ENCODE results near the gene PRPF6.

The PRPF6 gene

GRCh38 chr20:64043768-64044167 is 62.8 kb downstream of the PRPF6 start:
- Histone ChIP-seq H3K27me3 (replicated peaks; ENCODE audit: control insufficient read depth, insufficient read depth, low read length, poor library complexity, severe bottlenecking) (peaks cover 12% of the 10 kb centered on the region), H3K4me1 (ENCODE audit: control insufficient read depth, insufficient read depth, low read length, poor library complexity, severe bottlenecking) (peaks cover 44% of the 10 kb centered on the region)

DNA sequence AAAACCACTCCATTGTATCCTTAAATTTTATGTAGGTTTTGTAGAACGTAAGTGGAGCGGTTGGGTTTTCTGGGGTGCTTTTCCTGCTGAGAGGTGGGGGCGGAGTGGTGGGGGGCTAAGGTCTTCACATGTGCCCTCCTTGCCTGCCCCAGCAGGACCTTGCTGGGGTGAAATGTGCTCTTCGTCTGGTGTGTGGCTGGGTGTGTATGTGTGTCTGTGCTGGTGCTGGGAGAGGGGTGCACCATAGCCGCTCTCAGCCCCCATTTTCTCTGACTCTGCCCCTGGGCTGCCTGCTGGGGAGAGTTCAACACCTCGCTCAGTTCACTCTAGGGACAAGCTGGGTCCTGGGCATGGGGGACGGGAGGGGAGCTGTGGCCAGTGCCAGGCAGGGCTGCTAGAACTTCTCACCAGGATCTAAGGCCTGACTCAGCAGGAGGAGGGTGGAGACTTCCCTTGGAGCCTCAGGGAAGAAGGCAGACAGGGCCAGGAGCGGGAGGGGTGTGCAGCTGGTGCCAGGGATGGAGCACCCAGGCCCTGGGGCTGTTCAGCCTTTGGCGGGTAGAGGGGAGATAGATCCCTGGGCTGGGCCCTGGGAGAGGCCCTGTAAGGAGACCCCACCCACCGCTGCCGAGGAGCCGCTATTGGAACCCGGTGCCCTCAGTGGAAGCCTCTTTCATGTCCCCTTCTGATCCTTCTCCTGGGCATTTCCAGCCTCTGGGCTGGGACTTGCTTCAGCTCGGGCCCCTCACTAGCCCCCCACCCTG is 63.7 kb downstream of the PRPF6 start:
- Histone ChIP-seq H3K36me3 (ENCODE audit: control insufficient read depth, insufficient read depth, low read length) (no peaks in the 10 kb centered on the region), H3K27me3 (replicated peaks; ENCODE audit: control insufficient read depth, insufficient read depth, low read length, poor library complexity, severe bottlenecking) (peaks cover 12% of the 10 kb centered on the region), H3K9me3 (ENCODE audit: control insufficient read depth, low read length) (no peaks in the 10 kb centered on the region), H3K4me3 (ENCODE audit: insufficient read depth, low read depth, low read length, poor library complexity, severe bottlenecking) (no peak overlapping the region), H3K4me1 (ENCODE audit: control insufficient read depth, insufficient read depth, low read length, poor library complexity, severe bottlenecking) (peaks cover 37% of the 10 kb centered on the region), H3K27ac (ENCODE audit: insufficient read depth, low read length, poor library complexity, severe bottlenecking) (no peak overlapping the region)
- no peak for DNase-seq

More at GRCh38 chr20:64043768-64044167, 62.8 kb downstream of the PRPF6 start:
- H3K9me3 ChIP-seq (ENCODE audit: control insufficient read depth, low read length), result no peaks in the 10 kb centered on the region
- no peak overlapping the region for H3K4me3 ChIP-seq (ENCODE audit: insufficient read depth, low read depth, low read length, poor library complexity, severe bottlenecking)
- no peak overlapping the region for H3K27ac ChIP-seq (ENCODE audit: insufficient read depth, low read length, poor library complexity, severe bottlenecking)
- no peaks in the 10 kb centered on the region for H3K36me3 ChIP-seq (ENCODE audit: control insufficient read depth, insufficient read depth, low read length)
- no peak for DNase-seq

GRCh38 chr20:64045346-64046011 is 64.5 kb downstream of the PRPF6 start:
- Histone ChIP-seq H3K27ac (ENCODE audit: insufficient read depth, low read length, poor library complexity, severe bottlenecking) (no peak overlapping the region), H3K27me3 (replicated peaks; ENCODE audit: control insufficient read depth, insufficient read depth, low read length, poor library complexity, severe bottlenecking) (peaks cover 20% of the 10 kb centered on the region), H3K36me3 (ENCODE audit: control insufficient read depth, insufficient read depth, low read length) (no peaks in the 10 kb centered on the region), H3K4me1 (ENCODE audit: control insufficient read depth, insufficient read depth, low read length, poor library complexity, severe bottlenecking) (peaks cover 35% of the 10 kb centered on the region), H3K9me3 (ENCODE audit: control insufficient read depth, low read length) (no peaks in the 10 kb centered on the region), H3K4me3 (ENCODE audit: insufficient read depth, low read depth, low read length, poor library complexity, severe bottlenecking) (no peak overlapping the region)
- DNase-seq, result no peak

DNA sequence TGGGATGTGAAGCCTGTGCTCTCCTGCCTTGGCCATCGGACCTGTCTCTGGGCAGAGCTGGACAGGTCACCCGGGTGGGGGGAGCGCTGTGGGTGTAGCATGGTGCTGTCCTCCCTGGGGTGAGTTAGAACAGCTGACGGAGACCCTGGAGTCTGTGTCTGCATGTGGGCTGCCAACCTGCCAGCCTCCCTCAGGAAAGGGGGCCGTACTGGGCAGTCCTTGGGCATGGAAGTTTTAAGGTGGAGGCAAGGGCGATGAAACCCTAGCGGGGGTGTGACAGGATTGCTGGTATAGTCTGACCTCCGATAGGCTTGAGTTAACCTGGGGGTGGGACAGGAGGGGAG is 66.1 kb downstream of the PRPF6 start:
- H3K36me3 ChIP-seq (ENCODE audit: control insufficient read depth, insufficient read depth, low read length), result no peaks in the 10 kb centered on the region
- H3K27me3 ChIP-seq (replicated peaks; ENCODE audit: control insufficient read depth, insufficient read depth, low read length, poor library complexity, severe bottlenecking), result peaks cover 34% of the 10 kb centered on the region
- H3K4me1 ChIP-seq (ENCODE audit: control insufficient read depth, insufficient read depth, low read length, poor library complexity, severe bottlenecking), result peaks cover 20% of the 10 kb centered on the region
- H3K27ac ChIP-seq (ENCODE audit: insufficient read depth, low read length, poor library complexity, severe bottlenecking), result no peak overlapping the region
- no peak for DNase-seq
- no peaks in the 10 kb centered on the region for H3K9me3 ChIP-seq (ENCODE audit: control insufficient read depth, low read length)
- no peak overlapping the region for H3K4me3 ChIP-seq (ENCODE audit: insufficient read depth, low read depth, low read length, poor library complexity, severe bottlenecking)

DNA sequence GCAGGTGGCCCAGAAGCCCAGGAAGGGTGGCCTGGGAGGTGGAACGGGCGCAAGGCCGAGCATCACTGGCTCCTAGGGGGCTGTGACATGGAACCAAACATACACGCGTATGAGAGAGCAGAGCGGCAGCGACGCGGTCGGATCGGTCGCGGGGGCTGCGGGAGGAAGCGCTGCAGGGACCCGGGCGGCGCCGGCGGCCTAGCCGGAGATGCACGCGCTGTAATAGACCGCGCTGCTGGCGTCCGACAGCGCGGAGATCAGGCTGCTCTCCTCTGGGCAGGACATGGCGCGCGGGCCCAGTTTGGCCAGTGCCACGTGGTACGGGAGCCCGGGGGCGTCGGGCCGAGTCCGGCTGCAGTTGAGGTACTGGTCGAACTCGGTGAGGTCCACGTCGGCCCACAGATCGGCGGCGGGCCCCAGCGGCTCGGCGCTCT is 67.1 kb downstream of the PRPF6 start:
- Histone ChIP-seq H3K27ac (ENCODE audit: insufficient read depth, low read length, poor library complexity, severe bottlenecking) (no peak overlapping the region), H3K36me3 (ENCODE audit: control insufficient read depth, insufficient read depth, low read length) (no peaks in the 10 kb centered on the region), H3K4me1 (ENCODE audit: control insufficient read depth, insufficient read depth, low read length, poor library complexity, severe bottlenecking) (peaks cover 16% of the 10 kb centered on the region), H3K27me3 (replicated peaks; ENCODE audit: control insufficient read depth, insufficient read depth, low read length, poor library complexity, severe bottlenecking) (peaks cover 40% of the 10 kb centered on the region), H3K9me3 (ENCODE audit: control insufficient read depth, low read length) (no peaks in the 10 kb centered on the region), H3K4me3 (ENCODE audit: insufficient read depth, low read depth, low read length, poor library complexity, severe bottlenecking) (no peak overlapping the region)
- DNase-seq, result no peak

DNA sequence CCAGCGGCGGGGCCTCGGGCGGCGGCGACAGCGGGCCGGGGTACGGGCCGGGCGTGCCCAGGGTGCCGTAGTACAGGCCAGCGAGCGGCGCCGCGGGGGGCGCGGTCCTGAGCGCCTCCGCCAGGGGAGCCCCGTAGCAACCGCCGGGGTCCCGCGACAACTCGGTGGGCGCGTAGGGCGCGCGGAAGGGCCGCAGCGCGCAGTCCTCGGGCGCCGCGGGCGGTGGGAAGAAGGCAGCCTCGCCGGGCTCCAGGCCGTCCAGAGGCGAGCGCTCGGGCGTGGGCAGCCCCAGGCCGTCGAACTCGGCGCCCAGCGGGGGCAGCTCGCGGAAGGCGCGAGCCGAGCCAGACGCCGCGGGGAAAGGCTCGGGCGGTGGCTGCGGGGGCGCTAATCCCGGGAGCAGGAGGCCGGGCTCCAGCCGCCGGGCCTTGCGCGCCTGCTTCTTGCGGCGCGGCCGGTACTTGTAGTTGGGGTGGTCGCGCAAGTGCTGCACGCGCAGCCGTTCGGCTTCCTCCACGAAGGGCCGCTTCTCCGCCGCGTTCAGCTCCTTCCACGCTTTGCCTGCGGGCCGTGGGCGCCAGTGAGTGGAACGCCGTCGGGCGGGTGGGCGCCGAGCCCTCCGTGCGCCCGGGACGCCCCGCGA is 67.6 kb downstream of the PRPF6 start:
- H3K4me3 ChIP-seq (ENCODE audit: insufficient read depth, low read depth, low read length, poor library complexity, severe bottlenecking), result no peak overlapping the region
- DNase-seq, result no peak
- no peaks in the 10 kb centered on the region for H3K36me3 ChIP-seq (ENCODE audit: control insufficient read depth, insufficient read depth, low read length)
- peaks cover 40% of the 10 kb centered on the region for H3K27me3 ChIP-seq (replicated peaks; ENCODE audit: control insufficient read depth, insufficient read depth, low read length, poor library complexity, severe bottlenecking)
- no peak overlapping the region for H3K27ac ChIP-seq (ENCODE audit: insufficient read depth, low read length, poor library complexity, severe bottlenecking)
- no peaks in the 10 kb centered on the region for H3K9me3 ChIP-seq (ENCODE audit: control insufficient read depth, low read length)
- peaks cover 16% of the 10 kb centered on the region for H3K4me1 ChIP-seq (ENCODE audit: control insufficient read depth, insufficient read depth, low read length, poor library complexity, severe bottlenecking)

DNA sequence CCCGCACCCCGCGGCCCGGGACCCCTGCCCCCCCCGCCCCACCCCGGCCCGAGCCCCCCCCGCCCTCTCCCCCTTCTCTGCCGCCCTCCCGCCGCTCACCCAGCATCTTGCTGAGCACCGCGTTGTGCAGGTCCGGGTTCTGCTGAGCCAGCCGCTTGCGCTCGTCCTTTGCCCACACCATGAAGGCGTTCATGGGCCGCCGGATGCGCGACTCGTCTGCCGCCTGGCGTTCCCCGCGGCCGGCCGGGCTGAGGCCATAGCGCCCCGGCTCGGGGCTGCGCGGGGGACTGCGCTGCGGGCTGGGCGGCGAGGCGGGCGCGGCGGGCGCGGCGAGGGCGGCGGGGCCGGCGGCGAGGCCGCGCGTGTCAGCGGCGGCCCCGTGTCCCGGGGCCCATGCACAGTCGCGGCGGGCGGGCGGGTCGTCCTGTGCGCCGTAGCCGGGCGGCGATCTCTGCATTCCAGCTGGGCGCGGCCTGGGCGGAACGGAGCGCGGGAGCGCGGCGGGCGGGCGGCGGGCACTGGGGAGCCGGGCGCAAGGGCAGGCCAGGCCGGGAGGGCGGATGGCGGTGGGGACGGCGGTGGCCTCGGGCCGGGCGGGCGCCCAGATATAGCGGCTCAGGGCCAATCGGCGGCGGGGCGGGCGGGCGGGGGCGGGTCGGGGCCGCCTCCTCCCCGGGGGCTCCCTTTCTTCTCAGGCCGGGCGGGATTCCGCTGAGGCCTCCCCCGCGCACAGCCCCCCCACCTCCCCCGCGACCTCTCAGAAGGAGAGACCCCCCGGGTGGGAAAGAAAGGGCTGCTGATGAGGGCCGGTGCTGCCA is 68.3 kb downstream of the PRPF6 start, which contains the start of gene SOX18:
Gene SOX18 (minus strand): TSS at position 580 of the 818 bp plus-strand sequence. CDS start 123 bp downstream, at position 457.
- H3K4me1 ChIP-seq (ENCODE audit: control insufficient read depth, insufficient read depth, low read length, poor library complexity, severe bottlenecking), result peaks cover 16% of the 10 kb centered on the region
- H3K4me3 ChIP-seq (ENCODE audit: insufficient read depth, low read depth, low read length, poor library complexity, severe bottlenecking), result no peak within 1 kb of the TSS
- no peaks in the 10 kb centered on the region for H3K36me3 ChIP-seq (ENCODE audit: control insufficient read depth, insufficient read depth, low read length)
- no peak within 1 kb of the TSS for H3K27ac ChIP-seq (ENCODE audit: insufficient read depth, low read length, poor library complexity, severe bottlenecking)
- peaks cover 41% of the 10 kb centered on the region for H3K27me3 ChIP-seq (replicated peaks; ENCODE audit: control insufficient read depth, insufficient read depth, low read length, poor library complexity, severe bottlenecking)
- H3K9me3 ChIP-seq (ENCODE audit: control insufficient read depth, low read length), result no peaks in the 10 kb centered on the region
- DNase-seq, result no peak

GRCh38 chr20:64049878-64050260 is 68.9 kb downstream of the PRPF6 start:
- DNase-seq, result no peak
- peaks cover 44% of the 10 kb centered on the region for H3K27me3 ChIP-seq (replicated peaks; ENCODE audit: control insufficient read depth, insufficient read depth, low read length, poor library complexity, severe bottlenecking)
- H3K9me3 ChIP-seq (ENCODE audit: control insufficient read depth, low read length), result no peaks in the 10 kb centered on the region
- no peaks in the 10 kb centered on the region for H3K36me3 ChIP-seq (ENCODE audit: control insufficient read depth, insufficient read depth, low read length)
- no peak overlapping the region for H3K4me3 ChIP-seq (ENCODE audit: insufficient read depth, low read depth, low read length, poor library complexity, severe bottlenecking)
- H3K27ac ChIP-seq (ENCODE audit: insufficient read depth, low read length, poor library complexity, severe bottlenecking), result no peak overlapping the region
- H3K4me1 ChIP-seq (ENCODE audit: control insufficient read depth, insufficient read depth, low read length, poor library complexity, severe bottlenecking), result peaks cover 16% of the 10 kb centered on the region

GRCh38 chr20:64050261-64051032 is 69.5 kb downstream of the PRPF6 start:
- no peak overlapping the region for H3K4me3 ChIP-seq (ENCODE audit: insufficient read depth, low read depth, low read length, poor library complexity, severe bottlenecking)
- peaks cover 16% of the 10 kb centered on the region for H3K4me1 ChIP-seq (ENCODE audit: control insufficient read depth, insufficient read depth, low read length, poor library complexity, severe bottlenecking)
- no peak for DNase-seq
- H3K9me3 ChIP-seq (ENCODE audit: control insufficient read depth, low read length), result no peaks in the 10 kb centered on the region
- H3K27ac ChIP-seq (ENCODE audit: insufficient read depth, low read length, poor library complexity, severe bottlenecking), result no peak overlapping the region
- H3K36me3 ChIP-seq (ENCODE audit: control insufficient read depth, insufficient read depth, low read length), result no peaks in the 10 kb centered on the region
- H3K27me3 ChIP-seq (replicated peaks; ENCODE audit: control insufficient read depth, insufficient read depth, low read length, poor library complexity, severe bottlenecking), result peaks cover 44% of the 10 kb centered on the region
